Esophagus muscularis mucosa (tissue), 4 donors: ENCODE measurements around the gene PRRC2B. TPM values are rescaled to one million over a fixed set of nuclear protein-coding genes. Genes with fewer than 3 reads are reported as not detected.

Source experiments
- DNase-seq: peaks from one replicate; pipeline ENCODE4 v3.0.0-alpha.2; 2017; ENCODE audit errors: extremely low spot score
- H3K27ac ChIP-seq, 4 donors: fragments of 200-600 bp; sonication (generic); replicated peaks in 1 of 4; 1 replicate in 3 of 4; 2 replicates in 1 of 4; pipeline ENCODE4 v1.5.1; 2016 to 2019; ENCODE audit warnings: mild to moderate bottlenecking in 1 of 4
- H3K27me3 ChIP-seq, 4 donors: fragments of 200-600 bp; sonication (generic); one replicate each; pipeline versions ENCODE4 v1.5.1 to v1.6.0; 2016 to 2019
- H3K36me3 ChIP-seq, 4 donors: fragments of 200-600 bp; sonication (generic); one replicate each; pipeline ENCODE4 v1.5.1; 2016 to 2019
- H3K4me1 ChIP-seq, 4 donors: fragments of 200-600 bp; sonication (generic); one replicate each; pipeline ENCODE4 v1.5.1; 2016 to 2019
- H3K4me3 ChIP-seq, 4 donors: fragments of 200-600 bp; sonication (generic); 1 replicate in 2 of 4; 2 replicates in 2 of 4; pipeline ENCODE4 v1.5.1; 2016 to 2019; ENCODE audit warnings: mild to moderate bottlenecking in 4 of 4, moderate library complexity in 1 of 4
- H3K9me3 ChIP-seq, 4 donors: fragments of 200-600 bp; sonication (generic); 1 replicate in 3 of 4; 2 replicates in 1 of 4; pipeline ENCODE4 v1.5.1; 2016 to 2019
- CTCF ChIP-seq, 3 experiments: fragments of 200-600 bp in 2 of 3; fragments of 450-650 bp in 1 of 3; sonication (generic) in 2 of 3; IDR thresholded peaks; one replicate each; pipeline ENCODE4 v1.5.1; 2017 to 2019; ENCODE audit warnings: antibody characterized with exemption in 3 of 3, mild to moderate bottlenecking in 2 of 3, moderate library complexity in 1 of 3
- EP300 ChIP-seq: sonication (generic); formaldehyde crosslinking; IDR thresholded peaks from one replicate; pipeline ENCODE4 v1.6.1; 2017; ENCODE audit warnings: antibody characterized with exemption
- POLR2A ChIP-seq: fragments of 450-650 bp; IDR thresholded peaks from one replicate; pipeline ENCODE4 v1.6.1; 2017; ENCODE audit warnings: antibody characterized with exemption, moderate library complexity, mild to moderate bottlenecking, low read depth
- POLR2AphosphoS5 ChIP-seq, 2 donors: sonication (generic); formaldehyde crosslinking; IDR thresholded peaks; one replicate each; pipeline ENCODE4 v1.6.1; 2017; ENCODE audit warnings: antibody characterized with exemption in 2 of 2
- WGBS: methylation state at CpG from one replicate; pipeline ENCODE4 v1.1.5; 2018; 5-methylcytosine and 5-hydroxymethylcytosine counted together
- intact Hi-C: fragments of 100-400 bp; cut with DNase I; formaldehyde crosslinking; loops from one replicate; pipeline ENCODE4 v1.15.1; 2023
- total RNA-seq, 4 donors: library from RNA; depleted of rRNA; stranded (reverse); fragments of >200 nt; gene quantifications; one replicate each; pipeline versions ENCODE4 v1.1.0 to v1.2.1, GENCODE V29; 2016

The PRRC2B gene
- total RNA-seq, 4 donors from 2014 or later: 109 to 226 (median 148) TPM

- Histone ChIP-seq H3K9me3 (no peaks in the 10 kb centered on the region), H3K36me3 (peaks cover 48 to 96% (median 88%) of the 10 kb centered on the region in 4 donors), H3K4me3 (no peak overlapping the region), H3K27ac (no peak overlapping the region), H3K4me1 (no peaks in the 10 kb centered on the region), H3K27me3 (no peaks in the 10 kb centered on the region)
- TF ChIP-seq POLR2AphosphoS5 (IDR thresholded peaks at IDR 0.05): no peak
- no peak for TF ChIP-seq POLR2A
- TF ChIP-seq EP300: no peak
- TF ChIP-seq CTCF (IDR thresholded peaks at IDR 0.05): no peak
- 81% methylated on average over 10 of the region's 10 CpGs for WGBS
- intact Hi-C loops: no loop called here
- DNase-seq: no peak
Observed at GRCh38 chr9:131457746-131458145, 63.9 kb downstream of the PRRC2B start.

GRCh38 chr9:131459056-131459455 lies 65.2 kb downstream of the PRRC2B start:
- 93% methylated on average over 10 of the region's 10 CpGs for WGBS
- H3K36me3 ChIP-seq: peaks cover 48 to 99% (median 93%) of the 10 kb centered on the region in 4 donors
- H3K27ac ChIP-seq: no peak overlapping the region
- H3K4me1 ChIP-seq: no peaks in the 10 kb centered on the region
- DNase-seq: no peak
- no peak for TF ChIP-seq CTCF (IDR thresholded peaks at IDR 0.05)
- no peak for TF ChIP-seq POLR2A
- no peak for TF ChIP-seq EP300
- TF ChIP-seq POLR2AphosphoS5 (IDR thresholded peaks at IDR 0.05): no peak
- no peaks in the 10 kb centered on the region for H3K27me3 ChIP-seq
- intact Hi-C loops: no loop called here
- H3K4me3 ChIP-seq: no peak overlapping the region
- H3K9me3 ChIP-seq: no peaks in the 10 kb centered on the region

GRCh38 chr9:131461166-131461565 lies 67.3 kb downstream of the PRRC2B start:
- peaks cover 50 to 99% (median 95%) of the 10 kb centered on the region in 4 donors for H3K36me3 ChIP-seq
- no CpG with 5 or more reads among the region's 1 CpG for WGBS
- intact Hi-C loops: no loop called here

GRCh38 chr9:131464354-131465000 lies 70.6 kb downstream of the PRRC2B start:
- intact Hi-C loops: no loop called here
- no peaks in the 10 kb centered on the region for H3K27me3 ChIP-seq
- no peaks in the 10 kb centered on the region for H3K4me1 ChIP-seq
- no peak overlapping the region for H3K27ac ChIP-seq
- H3K36me3 ChIP-seq: peaks cover 66 to 99% (median 95%) of the 10 kb centered on the region in 4 donors
- H3K9me3 ChIP-seq: no peaks in the 10 kb centered on the region
- H3K4me3 ChIP-seq: no peak overlapping the region
- TF ChIP-seq EP300 (no peak), POLR2A (no peak), CTCF (IDR thresholded peaks at IDR 0.05) (no peak), POLR2AphosphoS5 (IDR thresholded peaks at IDR 0.05) (no peak)
- no peak for DNase-seq
- WGBS: 80% methylated on average over 24 of the region's 24 CpGs

More at GRCh38 chr9:131461166-131461565, 67.3 kb downstream of the PRRC2B start:
- Histone ChIP-seq H3K9me3 (no peaks in the 10 kb centered on the region), H3K4me3 (no peak overlapping the region), H3K27ac (no peak overlapping the region), H3K4me1 (no peaks in the 10 kb centered on the region), H3K27me3 (no peaks in the 10 kb centered on the region)
- DNase-seq: no peak
- TF ChIP-seq POLR2AphosphoS5 (IDR thresholded peaks at IDR 0.05) (no peak), POLR2A (no peak), CTCF (IDR thresholded peaks at IDR 0.05) (no peak), EP300 (no peak)

- intact Hi-C loops: no loop called here
- TF ChIP-seq POLR2A (no peak), POLR2AphosphoS5 (IDR thresholded peaks at IDR 0.05) (no peak), CTCF (IDR thresholded peaks at IDR 0.05) (no peak), EP300 (no peak)
- Histone ChIP-seq H3K4me1 (no peaks in the 10 kb centered on the region), H3K27ac (no peak overlapping the region), H3K27me3 (no peaks in the 10 kb centered on the region), H3K9me3 (no peaks in the 10 kb centered on the region), H3K36me3 (peaks cover 65 to 99% (median 95%) of the 10 kb centered on the region in 4 donors), H3K4me3 (no peak overlapping the region)
- WGBS: 86% methylated on average over 6 of the region's 6 CpGs
- DNase-seq: no peak
Observed at GRCh38 chr9:131465401-131465800, 71.5 kb downstream of the PRRC2B start.
